ENCODE data around the gene LCLAT1.

Gene LCLAT1

GRCh38 chr2:30684026-30684425 lies 237.0 kb downstream of the LCLAT1 start:
- Histone ChIP-seq H3K36me3 (ENCODE audit: control insufficient read depth, insufficient read depth, low read length) (no peaks in the 10 kb centered on the region), H3K4me2 (ENCODE audit: low read length) (no peak overlapping the region), H3K4me3 (ENCODE audit: low read depth, low read length) (no peak overlapping the region), H3K27me3 (ENCODE audit: control insufficient read depth, insufficient read depth, low read length) (no peaks in the 10 kb centered on the region), H3K9me3 (ENCODE audit: control insufficient read depth, low read length) (no peaks in the 10 kb centered on the region), H3K79me2 (no peaks in the 10 kb centered on the region), H3K27ac (no peak overlapping the region), H3K9ac (no peak overlapping the region), H2AFZ (no peak overlapping the region), H3K4me1 (no peaks in the 10 kb centered on the region)
- TF ChIP-seq CTCF (IDR thresholded peaks at IDR 0.05): no peak

- H3K4me1 ChIP-seq: no peaks in the 10 kb centered on the region
- no peaks in the 10 kb centered on the region for H3K36me3 ChIP-seq (ENCODE audit: control insufficient read depth, insufficient read depth, low read length)
- TF ChIP-seq CTCF (IDR thresholded peaks at IDR 0.05): no peak
- no peaks in the 10 kb centered on the region for H3K79me2 ChIP-seq
- H3K27me3 ChIP-seq (ENCODE audit: control insufficient read depth, insufficient read depth, low read length): no peaks in the 10 kb centered on the region
- no peak overlapping the region for H3K9ac ChIP-seq
- no peaks in the 10 kb centered on the region for H3K9me3 ChIP-seq (ENCODE audit: control insufficient read depth, low read length)
- H2AFZ ChIP-seq: no peak overlapping the region
- no peak overlapping the region for H3K27ac ChIP-seq
- no peak overlapping the region for H3K4me2 ChIP-seq (ENCODE audit: low read length)
- H3K4me3 ChIP-seq (ENCODE audit: low read depth, low read length): no peak overlapping the region
These were observed 237.5 kb downstream of the LCLAT1 start for GRCh38 chr2:30684516-30684915.

GRCh38 chr2:30684996-30685395 lies 237.9 kb downstream of the LCLAT1 start:
- Histone ChIP-seq H3K9ac (no peak overlapping the region), H3K79me2 (no peaks in the 10 kb centered on the region), H3K4me2 (ENCODE audit: low read length) (no peak overlapping the region), H3K4me3 (ENCODE audit: low read depth, low read length) (no peak overlapping the region), H3K27ac (no peak overlapping the region), H3K27me3 (ENCODE audit: control insufficient read depth, insufficient read depth, low read length) (no peaks in the 10 kb centered on the region), H3K36me3 (ENCODE audit: control insufficient read depth, insufficient read depth, low read length) (no peaks in the 10 kb centered on the region), H3K9me3 (ENCODE audit: control insufficient read depth, low read length) (no peaks in the 10 kb centered on the region), H2AFZ (no peak overlapping the region), H3K4me1 (no peaks in the 10 kb centered on the region)
- TF ChIP-seq CTCF (IDR thresholded peaks at IDR 0.05): no peak

GRCh38 chr2:30686000-30686399 lies 239.0 kb downstream of the LCLAT1 start:
- no peaks in the 10 kb centered on the region for H3K4me1 ChIP-seq
- H3K79me2 ChIP-seq: no peaks in the 10 kb centered on the region
- H2AFZ ChIP-seq: peak overlapping the region; percentile 33
- H3K4me2 ChIP-seq (ENCODE audit: low read length): no peak overlapping the region
- H3K9me3 ChIP-seq (ENCODE audit: control insufficient read depth, low read length): no peaks in the 10 kb centered on the region
- H3K9ac ChIP-seq: no peak overlapping the region
- H3K27ac ChIP-seq: no peak overlapping the region
- no peaks in the 10 kb centered on the region for H3K27me3 ChIP-seq (ENCODE audit: control insufficient read depth, insufficient read depth, low read length)
- H3K36me3 ChIP-seq (ENCODE audit: control insufficient read depth, insufficient read depth, low read length): no peaks in the 10 kb centered on the region
- TF ChIP-seq CTCF (IDR thresholded peaks at IDR 0.05): peak; percentile 10
- H3K4me3 ChIP-seq (ENCODE audit: low read depth, low read length): no peak overlapping the region

- Histone ChIP-seq H3K4me3 (ENCODE audit: low read depth, low read length) (no peak overlapping the region), H3K36me3 (ENCODE audit: control insufficient read depth, insufficient read depth, low read length) (no peaks in the 10 kb centered on the region), H3K9ac (no peak overlapping the region), H3K27ac (no peak overlapping the region), H3K27me3 (ENCODE audit: control insufficient read depth, insufficient read depth, low read length) (no peaks in the 10 kb centered on the region), H2AFZ (peak overlapping the region; percentile 33), H3K4me2 (ENCODE audit: low read length) (no peak overlapping the region), H3K9me3 (ENCODE audit: control insufficient read depth, low read length) (no peaks in the 10 kb centered on the region), H3K79me2 (no peaks in the 10 kb centered on the region), H3K4me1 (no peaks in the 10 kb centered on the region)
- no peak for TF ChIP-seq CTCF (IDR thresholded peaks at IDR 0.05)
These were observed 239.6 kb downstream of the LCLAT1 start for GRCh38 chr2:30686669-30687068.
